Mucosa of descending colon (tissue), 3 donors: ENCODE data around the gene XPNPEP2. TPM values are rescaled to one million over a fixed set of nuclear protein-coding genes. Genes with fewer than 3 reads are reported as not detected.

ENCODE experiments used
- ATAC-seq: fragments of 200-7000 bp; cut with Tn5 transposase; one replicate; pipeline ENCODE4 v1.9.1; 2020; ENCODE audit warnings: mild to moderate bottlenecking, moderate library complexity
- DNase-seq, 3 donors: peaks; one replicate each; pipeline ENCODE4 v3.0.0-alpha.2; 2020
- H3K36me3 ChIP-seq: fragments of 200-600 bp; one replicate; pipeline ENCODE4 v1.8.0; 2021; ENCODE audit warnings: low read depth, mild to moderate bottlenecking
- H3K4me1 ChIP-seq: fragments of 200-600 bp; one replicate; pipeline ENCODE4 v1.8.0; 2021; ENCODE audit warnings: low read depth, mild to moderate bottlenecking
- H3K4me3 ChIP-seq: fragments of 200-600 bp; one replicate; pipeline ENCODE4 v1.8.0; 2021; ENCODE audit warnings: mild to moderate bottlenecking
- H3K9me3 ChIP-seq: fragments of 200-600 bp; one replicate; pipeline ENCODE4 v1.8.0; 2021; ENCODE audit warnings: mild to moderate bottlenecking
- CTCF ChIP-seq: fragments of 200-600 bp; IDR thresholded peaks from one replicate; pipeline ENCODE4 v1.8.0; 2022; ENCODE audit warnings: antibody characterized with exemption, mild to moderate bottlenecking
- intact Hi-C, 2 donors: fragments of 100-400 bp; cut with DNase I in 1 of 2; cut with micrococcal nuclease in 1 of 2; formaldehyde crosslinking; loops; one replicate each; pipeline versions ENCODE4 v1.11.0 to v1.11.1; 2022; cut with DNase I, micrococcal nuclease
- total RNA-seq, 3 donors: library from RNA; stranded (reverse); fragmentation: NEBNext Ultra II Directional in 2 of 3; extraction: Animal tissue kit (Norgen Biotek cat#: 25700) in 2 of 3; gene quantifications; one replicate each; pipeline versions ENCODE4 v1.2.1 to v1.2.4, GENCODE V29; 2021 to 2023
- donor health status: DM: no; HTN: no; CAD: no; lungs with moderate emphysema.
- donor health status: DM: no; HTN: no; CAD: no.
- donor health status: DM: no; HTN: yes; CAD: no.

Gene XPNPEP2
- total RNA-seq, 3 donors from 2014 or later = 4.9 to 14.5 (median 11.3) TPM

- no peak for DNase-seq
- no peak for ATAC-seq
- H3K4me1 ChIP-seq = no peaks in the 10 kb centered on the region
- H3K36me3 ChIP-seq = no peaks in the 10 kb centered on the region
- no peak overlapping the region for H3K4me3 ChIP-seq
- TF ChIP-seq CTCF = no peak
- H3K9me3 ChIP-seq = no peaks in the 10 kb centered on the region
- intact Hi-C loops = no loop called here
These were observed 56.8 kb downstream of the XPNPEP2 start for GRCh38 chrX:129795584-129795983.

- Histone ChIP-seq H3K4me3 (no peak overlapping the region), H3K36me3 (no peaks in the 10 kb centered on the region), H3K4me1 (no peaks in the 10 kb centered on the region), H3K9me3 (no peaks in the 10 kb centered on the region)
- peak; percentile 18 for ATAC-seq
- no peak for TF ChIP-seq CTCF
- no peak for DNase-seq
- intact Hi-C loops = no loop called here
These were observed 58.6 kb downstream of the XPNPEP2 start for GRCh38 chrX:129797251-129797906.

- intact Hi-C loops = no loop called here
- ATAC-seq = no peak
- TF ChIP-seq CTCF = no peak
- no peak for DNase-seq
- Histone ChIP-seq H3K4me1 (no peaks in the 10 kb centered on the region), H3K4me3 (no peak overlapping the region), H3K9me3 (no peaks in the 10 kb centered on the region), H3K36me3 (no peaks in the 10 kb centered on the region)
These were observed 59.7 kb downstream of the XPNPEP2 start for GRCh38 chrX:129798456-129798855.

GRCh38 chrX:129798888-129799287 is 60.1 kb downstream of the XPNPEP2 start:
- DNase-seq (no peak), ATAC-seq (no peak)
- H3K9me3 ChIP-seq = no peaks in the 10 kb centered on the region
- no peaks in the 10 kb centered on the region for H3K4me1 ChIP-seq
- no peak for TF ChIP-seq CTCF
- no peak overlapping the region for H3K4me3 ChIP-seq
- H3K36me3 ChIP-seq = no peaks in the 10 kb centered on the region
- intact Hi-C loops = no loop called here

- Histone ChIP-seq H3K4me3 (no peak overlapping the region), H3K36me3 (no peaks in the 10 kb centered on the region), H3K4me1 (no peaks in the 10 kb centered on the region), H3K9me3 (no peaks in the 10 kb centered on the region)
- ATAC-seq = no peak
- intact Hi-C loops = no loop called here
- no peak for DNase-seq
- no peak for TF ChIP-seq CTCF
These were observed 61.4 kb downstream of the XPNPEP2 start for GRCh38 chrX:129800186-129800585.

GRCh38 chrX:129802863-129803262 is 64.1 kb downstream of the XPNPEP2 start:
- ATAC-seq (no peak), DNase-seq (no peak)
- no peak overlapping the region for H3K4me3 ChIP-seq
- TF ChIP-seq CTCF = no peak
- H3K4me1 ChIP-seq = no peaks in the 10 kb centered on the region
- intact Hi-C loops = no loop called here
- H3K36me3 ChIP-seq = no peaks in the 10 kb centered on the region
- H3K9me3 ChIP-seq = no peaks in the 10 kb centered on the region
